ENCODE results near the gene COA3.

DNA sequence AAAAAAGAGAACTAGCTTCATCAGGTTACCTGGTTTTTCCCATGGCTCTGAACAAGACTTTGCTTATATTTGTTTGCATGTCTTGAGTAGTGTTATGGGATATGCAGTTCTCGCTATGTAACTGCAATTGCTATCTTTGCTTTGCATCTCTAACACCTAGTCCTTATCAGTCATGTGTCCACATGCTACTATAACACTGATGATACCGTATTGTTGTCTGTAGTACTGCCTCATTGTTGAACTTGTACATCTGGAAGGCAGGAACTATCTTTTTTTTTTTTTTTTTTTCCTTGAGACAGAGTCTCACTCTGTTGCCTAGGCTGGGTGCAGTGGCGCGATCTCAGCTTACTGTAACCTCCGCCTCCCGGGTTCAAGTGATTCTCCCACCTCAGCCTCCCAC, 37.2 kb upstream of the COA3 start:
- TF ChIP-seq, protein P1, sequence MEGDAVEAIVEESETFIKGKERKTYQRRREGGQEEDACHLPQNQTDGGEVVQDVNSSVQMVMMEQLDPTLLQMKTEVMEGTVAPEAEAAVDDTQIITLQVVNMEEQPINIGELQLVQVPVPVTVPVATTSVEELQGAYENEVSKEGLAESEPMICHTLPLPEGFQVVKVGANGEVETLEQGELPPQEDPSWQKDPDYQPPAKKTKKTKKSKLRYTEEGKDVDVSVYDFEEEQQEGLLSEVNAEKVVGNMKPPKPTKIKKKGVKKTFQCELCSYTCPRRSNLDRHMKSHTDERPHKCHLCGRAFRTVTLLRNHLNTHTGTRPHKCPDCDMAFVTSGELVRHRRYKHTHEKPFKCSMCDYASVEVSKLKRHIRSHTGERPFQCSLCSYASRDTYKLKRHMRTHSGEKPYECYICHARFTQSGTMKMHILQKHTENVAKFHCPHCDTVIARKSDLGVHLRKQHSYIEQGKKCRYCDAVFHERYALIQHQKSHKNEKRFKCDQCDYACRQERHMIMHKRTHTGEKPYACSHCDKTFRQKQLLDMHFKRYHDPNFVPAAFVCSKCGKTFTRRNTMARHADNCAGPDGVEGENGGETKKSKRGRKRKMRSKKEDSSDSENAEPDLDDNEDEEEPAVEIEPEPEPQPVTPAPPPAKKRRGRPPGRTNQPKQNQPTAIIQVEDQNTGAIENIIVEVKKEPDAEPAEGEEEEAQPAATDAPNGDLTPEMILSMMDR (IDR thresholded peaks at IDR 0.05; ENCODE audit: low read depth, low read length, missing input control) = no peak
- TF ChIP-seq, protein P2, sequence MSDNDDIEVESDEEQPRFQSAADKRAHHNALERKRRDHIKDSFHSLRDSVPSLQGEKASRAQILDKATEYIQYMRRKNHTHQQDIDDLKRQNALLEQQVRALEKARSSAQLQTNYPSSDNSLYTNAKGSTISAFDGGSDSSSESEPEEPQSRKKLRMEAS (IDR thresholded peaks at IDR 0.05) = no peak
- TF ChIP-seq, protein P3, sequence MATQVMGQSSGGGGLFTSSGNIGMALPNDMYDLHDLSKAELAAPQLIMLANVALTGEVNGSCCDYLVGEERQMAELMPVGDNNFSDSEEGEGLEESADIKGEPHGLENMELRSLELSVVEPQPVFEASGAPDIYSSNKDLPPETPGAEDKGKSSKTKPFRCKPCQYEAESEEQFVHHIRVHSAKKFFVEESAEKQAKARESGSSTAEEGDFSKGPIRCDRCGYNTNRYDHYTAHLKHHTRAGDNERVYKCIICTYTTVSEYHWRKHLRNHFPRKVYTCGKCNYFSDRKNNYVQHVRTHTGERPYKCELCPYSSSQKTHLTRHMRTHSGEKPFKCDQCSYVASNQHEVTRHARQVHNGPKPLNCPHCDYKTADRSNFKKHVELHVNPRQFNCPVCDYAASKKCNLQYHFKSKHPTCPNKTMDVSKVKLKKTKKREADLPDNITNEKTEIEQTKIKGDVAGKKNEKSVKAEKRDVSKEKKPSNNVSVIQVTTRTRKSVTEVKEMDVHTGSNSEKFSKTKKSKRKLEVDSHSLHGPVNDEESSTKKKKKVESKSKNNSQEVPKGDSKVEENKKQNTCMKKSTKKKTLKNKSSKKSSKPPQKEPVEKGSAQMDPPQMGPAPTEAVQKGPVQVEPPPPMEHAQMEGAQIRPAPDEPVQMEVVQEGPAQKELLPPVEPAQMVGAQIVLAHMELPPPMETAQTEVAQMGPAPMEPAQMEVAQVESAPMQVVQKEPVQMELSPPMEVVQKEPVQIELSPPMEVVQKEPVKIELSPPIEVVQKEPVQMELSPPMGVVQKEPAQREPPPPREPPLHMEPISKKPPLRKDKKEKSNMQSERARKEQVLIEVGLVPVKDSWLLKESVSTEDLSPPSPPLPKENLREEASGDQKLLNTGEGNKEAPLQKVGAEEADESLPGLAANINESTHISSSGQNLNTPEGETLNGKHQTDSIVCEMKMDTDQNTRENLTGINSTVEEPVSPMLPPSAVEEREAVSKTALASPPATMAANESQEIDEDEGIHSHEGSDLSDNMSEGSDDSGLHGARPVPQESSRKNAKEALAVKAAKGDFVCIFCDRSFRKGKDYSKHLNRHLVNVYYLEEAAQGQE (IDR thresholded peaks at IDR 0.05) = no peak
- TF ChIP-seq NR2F2 (IDR thresholded peaks at IDR 0.05) = no peak
- TF ChIP-seq RAD21 (IDR thresholded peaks at IDR 0.05) = no peak
